IMR-90 (cell line): ENCODE results near the gene DMD. TPM values are rescaled to one million over a fixed set of nuclear protein-coding genes. Genes with fewer than 3 reads are reported as not detected.

Experiments
- ATAC-seq: fragments of 200-7000 bp; cut with Tn5 transposase; 2 replicates; pipeline ENCODE4 v1.9.1; 2020; ENCODE audit warnings: low read depth, mild to moderate bottlenecking, moderate library complexity
- BruUV-seq: library from RNA; stranded (reverse); fragments of 400-500 nt; replicated peaks from 2 replicates; lab custom pipeline; 2021; lab: Mats Ljungman, UMichigan
- CTCF ChIA-PET: fragments of 300-600 bp; formaldehyde crosslinking; extraction: SDS; loops from one replicate; lab custom pipeline; 2021; ENCODE audit warnings: antibody characterized with exemption; lab: Yijun Ruan, JAX
- POLR2A ChIA-PET: fragments of 300-600 bp; sonication (Branson Sonifier 250); formaldehyde crosslinking; loops from one replicate; lab custom pipeline; 2022; ENCODE audit warnings: antibody characterized with exemption; ENCODE audit not compliant: unreplicated experiment; lab: Charles Lee
- DNase-seq: peaks from one replicate; pipeline ENCODE4 v3.0.0; 2013
- H2AFZ ChIP-seq: replicated peaks from 2 replicates; pipeline ENCODE3; 2013; ENCODE audit warnings: low read length, mild to moderate bottlenecking; ENCODE audit not compliant: poor library complexity
- H2AK5ac ChIP-seq: 2 replicates; pipeline ENCODE4 v1.6.1; 2013; ENCODE audit warnings: low read depth, low read length, inconsistent platforms
- H2AK9ac ChIP-seq: replicated peaks from 2 replicates; pipeline ENCODE3; 2013; ENCODE audit warnings: mild to moderate bottlenecking, low read depth, low read length, moderate library complexity; ENCODE audit not compliant: poor library complexity
- H2BK120ac ChIP-seq: 2 replicates; pipeline ENCODE4 v1.6.1; 2013; ENCODE audit warnings: low read depth, low read length, inconsistent platforms
- H2BK15ac ChIP-seq: 3 replicates; pipeline ENCODE4 v1.6.1; 2013; ENCODE audit warnings: low read depth, low read length, inconsistent platforms
- H2BK20ac ChIP-seq: 2 replicates; pipeline ENCODE4 v1.6.1; 2013; ENCODE audit warnings: low read depth, mild to moderate bottlenecking, inconsistent platforms, low read length, moderate library complexity
- H2BK5ac ChIP-seq: 2 replicates; pipeline ENCODE4 v1.6.1; 2013; ENCODE audit warnings: mild to moderate bottlenecking, low read depth, low read length, inconsistent platforms; ENCODE audit not compliant: poor library complexity, severe bottlenecking
- H3K14ac ChIP-seq: replicated peaks from 2 replicates; pipeline ENCODE4 v1.6.1; 2013; ENCODE audit warnings: low read depth, low read length, inconsistent platforms
- H3K18ac ChIP-seq: 2 replicates; pipeline ENCODE4 v1.6.1; 2013; ENCODE audit warnings: low read depth, low read length, control low read depth
- H3K23ac ChIP-seq: 2 replicates; pipeline ENCODE4 v1.6.1; 2013; ENCODE audit warnings: low read depth, low read length, inconsistent platforms
- H3K27ac ChIP-seq: 2 replicates; pipeline ENCODE4 v1.5.1; 2013; ENCODE audit warnings: mild to moderate bottlenecking, control low read depth, low read length; ENCODE audit not compliant: insufficient read depth
- H3K27me3 ChIP-seq: 2 replicates; pipeline ENCODE4 v1.6.1; 2013; ENCODE audit warnings: low read length; ENCODE audit not compliant: control insufficient read depth, insufficient read depth
- H3K36me3 ChIP-seq: 2 replicates; pipeline ENCODE4 v1.6.1; 2013; ENCODE audit warnings: low read length, mixed read lengths; ENCODE audit not compliant: control insufficient read depth, insufficient read depth
- H3K4ac ChIP-seq: 2 replicates; pipeline ENCODE4 v1.6.1; 2013; ENCODE audit warnings: low read depth, low read length, inconsistent platforms
- H3K4me1 ChIP-seq: 2 replicates; pipeline ENCODE4 v1.6.1; 2013; ENCODE audit warnings: low read length, mixed read lengths; ENCODE audit not compliant: control insufficient read depth, insufficient read depth
- H3K4me2 ChIP-seq: 2 replicates; pipeline ENCODE4 v1.6.1; 2013; ENCODE audit warnings: low read depth, mild to moderate bottlenecking, control low read depth, low read length, moderate library complexity
- H3K4me3 ChIP-seq: 2 replicates; pipeline ENCODE4 v1.5.1; 2013; ENCODE audit warnings: low read depth, mild to moderate bottlenecking, control low read depth, low read length, moderate library complexity; ENCODE audit not compliant: insufficient read depth
- H3K56ac ChIP-seq: 2 replicates; pipeline ENCODE4 v1.6.1; 2013; ENCODE audit warnings: low read length, inconsistent platforms; ENCODE audit not compliant: insufficient read depth; ENCODE audit errors: extremely low read depth
- H3K79me1 ChIP-seq, 2 experiments: 2 replicates each; pipeline ENCODE4 v1.6.1; 2013; ENCODE audit warnings: low read length in 2 of 2, inconsistent platforms in 1 of 2, low read depth in 1 of 2
- H3K9ac ChIP-seq: 2 replicates; pipeline ENCODE4 v1.6.1; 2013; ENCODE audit warnings: low read depth, low read length, control low read depth
- H3K9me1 ChIP-seq: 2 replicates; pipeline ENCODE4 v1.6.1; 2013; ENCODE audit warnings: low read length, inconsistent platforms; ENCODE audit not compliant: insufficient read depth
- H3K9me3 ChIP-seq: 2 replicates; pipeline ENCODE4 v1.6.1; 2013; ENCODE audit warnings: low read length; ENCODE audit not compliant: control insufficient read depth, insufficient read depth
- H4K20me1 ChIP-seq: 2 replicates; pipeline ENCODE4 v1.6.1; 2013; ENCODE audit warnings: low read length, inconsistent platforms; ENCODE audit not compliant: insufficient read depth
- H4K5ac ChIP-seq: 2 replicates; pipeline ENCODE4 v1.6.1; 2013; ENCODE audit warnings: mild to moderate bottlenecking, low read depth, low read length, control low read depth
- H4K8ac ChIP-seq, 2 experiments: 2 replicates each; pipeline ENCODE4 v1.6.1; 2013; ENCODE audit warnings: low read depth in 2 of 2, low read length in 2 of 2, control low read depth in 1 of 2, inconsistent platforms in 1 of 2
- H4K91ac ChIP-seq: 2 replicates; pipeline ENCODE4 v1.6.1; 2013; ENCODE audit warnings: low read depth, low read length, inconsistent platforms; ENCODE audit not compliant: insufficient read depth
- BHLHE40 ChIP-seq: fragments of 150-350 bp; IDR thresholded peaks from 2 replicates; pipeline ENCODE4 v1.6.1; 2016; ENCODE audit warnings: mild to moderate bottlenecking, low read depth, low read length
- CEBPB ChIP-seq: IDR thresholded peaks from 2 replicates; pipeline ENCODE4 v1.6.1; 2012; ENCODE audit warnings: low read depth, low read length, improper control_type of control experiment
- CHD1 ChIP-seq: IDR thresholded peaks from 2 replicates; pipeline ENCODE4 v1.6.1; 2012; ENCODE audit warnings: low read depth, low read length, improper control_type of control experiment
- CTCF ChIP-seq: conservative IDR thresholded peaks from 2 replicates; pipeline ENCODE4 v1.5.1; 2012; ENCODE audit warnings: mild to moderate bottlenecking, low read depth, low read length, improper control_type of control experiment
- ELK1 ChIP-seq: fragments of 150-350 bp; IDR thresholded peaks from 2 replicates; pipeline ENCODE4 v1.6.1; 2016; ENCODE audit warnings: low read depth, mild to moderate bottlenecking, low read length, moderate library complexity, borderline replicate concordance
- FOS ChIP-seq: fragments of 150-350 bp; IDR thresholded peaks from 2 replicates; pipeline ENCODE4 v1.6.1; 2016; ENCODE audit warnings: low read depth, low read length
- MAFK ChIP-seq: IDR thresholded peaks from 2 replicates; pipeline ENCODE4 v1.6.1; 2012; ENCODE audit warnings: low read depth, low read length, improper control_type of control experiment
- MAZ ChIP-seq: IDR thresholded peaks from 2 replicates; pipeline ENCODE4 v1.6.1; 2012; ENCODE audit warnings: low read depth, mild to moderate bottlenecking, low read length, improper control_type of control experiment, moderate library complexity, borderline replicate concordance
- MXI1 ChIP-seq: IDR thresholded peaks from 2 replicates; pipeline ENCODE4 v1.6.1; 2012; ENCODE audit warnings: low read depth, mild to moderate bottlenecking, low read length, moderate library complexity, borderline replicate concordance
- NFE2L2 ChIP-seq: fragments of 150-350 bp; IDR thresholded peaks from 2 replicates; pipeline ENCODE4 v1.6.1; 2016; ENCODE audit warnings: low read depth, mild to moderate bottlenecking, low read length
- POLR2A ChIP-seq: IDR thresholded peaks from 2 replicates; pipeline ENCODE4 v1.6.1; 2012; ENCODE audit warnings: mild to moderate bottlenecking, low read depth, low read length
- RAD21 ChIP-seq: IDR thresholded peaks from 2 replicates; pipeline ENCODE4 v1.6.1; 2012; ENCODE audit warnings: low read length, improper control_type of control experiment
- RCOR1 ChIP-seq: IDR thresholded peaks from 2 replicates; pipeline ENCODE4 v1.6.1; 2012; ENCODE audit warnings: mild to moderate bottlenecking, low read length, improper control_type of control experiment; ENCODE audit not compliant: insufficient replicate concordance
- RFX5 ChIP-seq: IDR thresholded peaks from 2 replicates; pipeline ENCODE4 v1.8.0; 2012; ENCODE audit warnings: low read depth, mild to moderate bottlenecking, low read length, moderate library complexity
- SMC3 ChIP-seq: fragments of 150-350 bp; IDR thresholded peaks from 2 replicates; pipeline ENCODE4 v1.6.1; 2016; ENCODE audit warnings: low read depth, mild to moderate bottlenecking, antibody characterized with exemption, low read length, moderate library complexity
- USF2 ChIP-seq: fragments of 150-350 bp; IDR thresholded peaks from 2 replicates; pipeline ENCODE4 v1.6.1; 2017; ENCODE audit warnings: mild to moderate bottlenecking, antibody characterized with exemption, low read length, low read depth
- WGBS, 2 experiments: methylation state at CpG; one replicate each; pipeline versions ENCODE4 v1.1.5 to v1.1.7; 2013; ENCODE audit warnings: missing lambda C conversion rate in 2 of 2; ENCODE audit not compliant: insufficient read length in 1 of 2; ENCODE audit errors: extremely low coverage in 2 of 2; 5-methylcytosine and 5-hydroxymethylcytosine counted together
- dilution Hi-C: fragments of 300-500 bp; cut with HindIII; formaldehyde crosslinking; loops from one replicate; pipeline ENCODE4 v1.14.3; 2018; ENCODE audit warnings: low sequenced_read_pairs; ENCODE audit not compliant: unreplicated experiment
- in situ Hi-C: fragments of 300-500 bp; cut with MboI; formaldehyde crosslinking; loops from 3 replicates; pipeline ENCODE4 v1.14.3; 2019; ENCODE audit warnings: low sequenced_read_pairs, inconsistent platforms, mixed read lengths
- intact Hi-C: fragments of 100-400 bp; cut with micrococcal nuclease; formaldehyde crosslinking; loops from 2 replicates; pipeline ENCODE4 v1.10.0; 2022
- polyA plus RNA-seq, 3 experiments: library from polyadenylated mRNA; depleted of rRNA; stranded (reverse); fragments of >200 nt; gene quantifications; 2 replicates each; pipeline ENCODE4 v1.2.3, GENCODE V29; 2012; ENCODE audit warnings: low replicate concordance in 1 of 3
- total RNA-seq: library from RNA; depleted of rRNA; stranded (reverse); fragments of >200 nt; gene quantifications from 2 replicates; pipeline ENCODE4 v1.2.3, GENCODE V29; 2012

Gene DMD
- total and polyA plus RNA-seq, 2 of the 4 experiments (the other 2 are of a cell fraction) = 6.6 to 11.8 TPM

GRCh38 chrX:31545726-31546125, 1665.6 kb downstream of the DMD start:
- Histone ChIP-seq H3K56ac (no peak overlapping the region), H2BK15ac (no peak overlapping the region), H3K4me1 (no peaks in the 10 kb centered on the region; the same call in 1 of the 2 replicates), H4K5ac (no peak overlapping the region), H3K27ac (no peak overlapping the region), H3K4me2 (no peak overlapping the region), H3K23ac (no peak overlapping the region), H3K9me1 (no peaks in the 10 kb centered on the region), H2BK5ac (peak overlapping the region; percentile 25), H4K91ac (no peak overlapping the region), H2BK120ac (no peak overlapping the region), H2AK9ac (no peak overlapping the region), H3K9ac (no peak overlapping the region), H4K20me1 (no peaks in the 10 kb centered on the region), H3K27me3 (no peaks in the 10 kb centered on the region), H3K14ac (no peak overlapping the region), H2AFZ (no peak overlapping the region), H3K36me3 (no peaks in the 10 kb centered on the region), H2BK20ac (peak overlapping the region; percentile 47; the same call in 1 of the 2 replicates), H3K79me1 (no peaks in the 10 kb centered on the region), H3K4me3 (no peak overlapping the region), H2AK5ac (no peak overlapping the region), H3K18ac (no peak overlapping the region), H4K8ac (no peak overlapping the region), H3K9me3 (no peaks in the 10 kb centered on the region), H3K4ac (no peak overlapping the region)
- no CpG with 5 or more reads among the region's 5 CpGs for WGBS, 2 experiments
- CTCF ChIA-PET = no interaction called here
- intact Hi-C loops = no loop called here
- no TSS peak for BruUV-seq
- no peak for ATAC-seq
- no peak for TF ChIP-seq RAD21
- no peak for TF ChIP-seq CHD1
- no peak for TF ChIP-seq RFX5
- TF ChIP-seq CEBPB = no peak
- TF ChIP-seq RCOR1 = no peak
- no peak for TF ChIP-seq NFE2L2
- no peak for TF ChIP-seq CTCF
- TF ChIP-seq MXI1 = no peak
- no peak for TF ChIP-seq USF2
- no peak for TF ChIP-seq MAFK
- TF ChIP-seq FOS = no peak
- TF ChIP-seq SMC3 = no peak
- TF ChIP-seq MAZ = no peak
- TF ChIP-seq BHLHE40 = no peak
- no peak for TF ChIP-seq ELK1
- no peak for TF ChIP-seq POLR2A
- no peak for DNase-seq
- in situ Hi-C loops = no loop called here
- dilution Hi-C loops = no loop called here
- POLR2A ChIA-PET = no interaction called here
